Ramos (cell line): ENCODE data around the gene MSX2.

Experiments used
- in situ Hi-C: fragments of 300-500 bp; cut with MboI; formaldehyde crosslinking; loops from one replicate; pipeline ENCODE4 v1.14.3; 2022; ENCODE audit warnings: low sequenced_read_pairs; ENCODE audit not compliant: unreplicated experiment

Gene MSX2

GRCh38 chr5:174717826-174718455, 6.4 kb upstream of the MSX2 start:
- in situ Hi-C loops = no loop called here

DNA sequence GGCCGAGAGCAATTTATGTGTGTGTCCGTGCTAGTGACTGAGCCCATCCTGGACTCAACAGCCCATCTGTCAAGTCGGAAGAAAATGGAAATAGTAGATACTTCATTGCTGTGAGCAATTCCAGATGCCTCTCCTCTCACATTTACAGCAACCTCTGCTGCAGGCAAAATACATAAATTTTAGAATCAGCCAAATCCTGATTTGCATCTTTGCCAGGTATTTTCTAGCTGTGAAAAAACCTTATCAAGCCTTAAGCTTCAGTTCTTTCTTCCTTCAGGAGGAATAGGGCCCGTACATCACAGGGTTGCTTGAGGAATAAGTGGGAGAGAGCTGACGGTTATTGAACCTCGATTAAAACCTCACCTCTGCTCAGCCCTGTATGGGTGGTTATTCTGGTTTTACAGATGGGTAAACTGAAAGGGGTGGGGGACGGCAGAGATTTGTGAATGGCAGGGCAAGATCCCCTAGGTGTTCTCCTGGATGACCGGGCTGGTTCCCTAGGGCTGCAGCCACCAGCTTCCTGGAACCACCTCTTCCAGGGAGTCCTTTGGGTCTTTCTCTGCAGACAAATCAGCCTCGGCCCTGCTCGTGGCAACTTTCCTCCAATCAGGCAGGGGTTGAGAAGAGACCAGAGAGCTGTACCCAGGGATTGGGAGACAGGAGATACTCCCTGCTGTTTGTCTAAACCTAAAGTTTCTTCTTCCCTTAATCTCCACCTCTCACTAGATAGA, 5.3 kb upstream of the MSX2 start:
- in situ Hi-C loops = no loop called here

GRCh38 chr5:174719793-174720611, 4.4 kb upstream of the MSX2 start:
- in situ Hi-C loops = no loop called here

DNA sequence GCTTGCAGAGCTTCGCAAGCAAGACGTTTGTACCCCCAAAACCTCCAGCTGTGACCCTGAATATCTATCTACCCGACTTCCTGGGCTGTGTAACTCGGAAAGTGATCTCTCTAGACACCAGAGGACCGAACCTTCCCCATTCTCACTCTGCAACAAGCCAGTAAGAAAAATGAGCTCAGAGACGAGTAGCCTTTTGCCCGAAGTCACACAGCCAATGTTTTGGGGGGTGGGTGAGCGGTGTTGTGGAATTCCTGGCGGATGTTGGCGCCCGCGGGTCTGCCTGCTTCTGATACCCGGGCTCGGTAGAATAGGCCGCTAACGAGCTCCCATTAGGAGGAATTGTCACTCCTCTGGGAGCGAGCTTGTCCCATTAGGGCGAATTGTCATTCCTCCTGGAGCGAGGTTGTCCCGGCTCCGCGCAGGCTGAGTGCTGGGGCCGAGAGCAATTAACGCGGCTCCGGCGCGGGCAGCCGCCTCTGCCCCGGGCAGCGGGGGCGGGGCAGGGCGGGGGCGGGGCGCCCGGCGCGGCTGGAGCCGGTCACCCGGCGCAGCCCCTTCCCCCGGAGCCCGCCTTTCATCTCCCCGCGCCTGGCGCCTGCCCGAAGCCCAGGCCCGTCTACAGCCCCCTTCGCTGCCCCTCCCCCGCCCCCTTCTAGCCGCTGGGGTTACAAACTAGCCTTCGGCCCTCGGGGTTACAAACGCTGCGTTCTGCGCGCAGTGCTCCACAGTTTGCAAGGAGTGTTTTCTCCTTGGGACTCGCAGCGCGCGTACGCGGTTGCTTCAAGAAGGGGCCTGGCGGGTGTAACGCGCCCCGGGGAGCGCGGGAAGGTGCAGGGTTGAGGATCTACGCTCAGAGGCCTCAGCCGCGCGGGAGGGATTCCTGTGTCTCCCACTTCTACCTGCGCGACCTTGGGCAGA, 3.5 kb upstream of the MSX2 start:
- in situ Hi-C loops = no loop called here

DNA sequence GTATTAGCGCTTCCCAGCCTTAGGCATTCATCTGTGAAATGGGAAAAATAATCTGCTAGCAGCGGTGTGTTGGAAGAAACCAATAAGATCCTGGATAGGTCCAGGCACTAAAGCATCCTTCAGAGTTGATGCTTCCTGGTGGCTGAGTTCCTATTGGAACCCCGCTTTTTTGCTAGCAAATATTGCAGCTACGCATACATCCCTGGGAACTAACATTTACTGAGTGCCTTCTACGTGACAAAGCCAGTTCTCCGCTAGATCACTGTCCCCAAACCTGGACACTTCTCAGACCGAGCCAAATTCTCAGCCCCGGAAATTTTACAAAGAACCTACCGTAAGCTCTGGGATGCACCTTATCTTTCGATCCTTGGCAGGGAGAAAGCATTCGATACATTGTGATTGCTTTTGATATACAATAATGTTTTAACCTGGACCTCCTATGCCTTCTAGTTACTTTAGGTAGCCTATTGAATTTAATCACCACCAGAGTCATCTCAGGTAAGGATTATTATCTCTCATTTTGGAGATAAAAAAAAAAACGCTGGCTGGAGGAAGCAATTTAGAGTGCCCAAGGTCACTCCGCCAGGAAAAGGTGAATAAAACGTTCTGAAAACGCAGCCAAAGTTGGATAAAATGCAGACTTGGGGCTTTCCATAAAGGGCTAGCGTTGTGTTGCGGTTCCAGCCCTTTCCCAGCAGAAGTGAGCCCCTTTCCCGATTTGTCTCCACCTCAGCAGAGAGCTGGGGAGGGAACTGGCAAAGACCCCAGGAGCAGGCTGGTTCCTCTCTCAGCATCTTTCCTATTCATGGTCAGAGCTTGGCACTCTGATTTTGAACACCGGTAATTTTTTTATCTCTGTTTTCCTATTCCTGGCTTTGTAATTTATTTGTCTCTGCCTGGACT, 2.6 kb upstream of the MSX2 start:
- in situ Hi-C loops = no loop called here

- in situ Hi-C loops = no loop called here
These were observed 1.9 kb upstream of the MSX2 start for GRCh38 chr5:174722500-174722899.

DNA sequence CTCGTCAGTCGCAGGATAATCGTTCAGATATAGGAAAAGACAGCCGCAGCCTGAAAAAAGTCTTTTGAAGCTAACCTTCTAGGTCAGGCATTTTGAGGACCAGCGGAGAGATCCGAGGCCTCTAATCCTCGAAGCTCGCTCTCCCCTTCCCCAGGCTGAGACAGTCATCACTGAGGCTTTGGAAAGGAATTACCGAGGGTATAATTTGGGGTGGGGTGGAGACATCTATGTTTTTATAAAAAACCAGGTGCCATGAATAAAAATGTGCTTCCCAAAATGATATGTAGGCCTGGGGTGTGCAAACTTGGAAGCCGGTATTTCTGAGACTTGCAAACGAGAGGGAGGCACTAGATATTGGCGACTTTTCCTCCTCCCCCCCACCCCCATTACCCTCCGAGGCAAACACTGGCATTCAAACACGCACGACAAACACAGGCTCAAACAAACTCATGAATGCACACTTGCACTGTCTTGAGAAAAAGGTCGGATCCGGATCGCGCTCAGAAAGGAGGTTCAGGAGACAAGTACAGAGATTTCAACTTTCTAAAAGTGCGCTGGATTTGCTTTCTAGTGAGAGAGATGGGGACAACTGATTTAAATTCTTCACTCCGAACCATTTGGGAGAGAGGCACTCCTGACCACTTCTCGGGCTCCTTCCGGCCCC, 935 bp upstream of the MSX2 start:
- in situ Hi-C loops = no loop called here

DNA sequence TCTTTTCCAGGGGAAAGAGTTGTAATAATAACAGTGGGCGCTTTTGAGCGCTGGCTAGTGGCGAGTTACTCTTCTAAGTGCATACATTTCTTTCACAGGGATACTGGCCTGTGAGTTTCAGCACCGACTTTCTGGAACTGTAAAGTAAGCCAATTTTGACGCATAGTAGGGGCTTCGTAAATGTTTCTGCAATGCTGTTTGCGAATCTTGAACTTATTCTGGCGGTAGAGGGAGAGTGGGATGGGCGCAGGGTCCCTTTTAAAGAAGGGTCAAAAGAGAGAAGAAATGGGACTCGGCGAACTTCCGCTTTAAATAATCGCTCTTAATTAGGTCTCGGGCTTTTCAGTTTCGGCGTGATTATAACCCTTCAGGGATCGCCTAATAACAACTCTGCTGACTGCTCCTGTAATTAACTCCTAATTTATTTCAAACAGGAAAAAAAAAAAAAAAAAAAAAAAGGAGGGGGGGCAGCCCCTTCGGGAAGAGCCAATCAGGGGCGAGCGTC, 351 bp upstream of the MSX2 start:
- in situ Hi-C loops = no loop called here

- in situ Hi-C loops = no loop called here
These were observed 1.0 kb downstream of the MSX2 start for GRCh38 chr5:174725261-174725990.

GRCh38 chr5:174725991-174726601, 1.7 kb downstream of the MSX2 start:
- in situ Hi-C loops = no loop called here

DNA sequence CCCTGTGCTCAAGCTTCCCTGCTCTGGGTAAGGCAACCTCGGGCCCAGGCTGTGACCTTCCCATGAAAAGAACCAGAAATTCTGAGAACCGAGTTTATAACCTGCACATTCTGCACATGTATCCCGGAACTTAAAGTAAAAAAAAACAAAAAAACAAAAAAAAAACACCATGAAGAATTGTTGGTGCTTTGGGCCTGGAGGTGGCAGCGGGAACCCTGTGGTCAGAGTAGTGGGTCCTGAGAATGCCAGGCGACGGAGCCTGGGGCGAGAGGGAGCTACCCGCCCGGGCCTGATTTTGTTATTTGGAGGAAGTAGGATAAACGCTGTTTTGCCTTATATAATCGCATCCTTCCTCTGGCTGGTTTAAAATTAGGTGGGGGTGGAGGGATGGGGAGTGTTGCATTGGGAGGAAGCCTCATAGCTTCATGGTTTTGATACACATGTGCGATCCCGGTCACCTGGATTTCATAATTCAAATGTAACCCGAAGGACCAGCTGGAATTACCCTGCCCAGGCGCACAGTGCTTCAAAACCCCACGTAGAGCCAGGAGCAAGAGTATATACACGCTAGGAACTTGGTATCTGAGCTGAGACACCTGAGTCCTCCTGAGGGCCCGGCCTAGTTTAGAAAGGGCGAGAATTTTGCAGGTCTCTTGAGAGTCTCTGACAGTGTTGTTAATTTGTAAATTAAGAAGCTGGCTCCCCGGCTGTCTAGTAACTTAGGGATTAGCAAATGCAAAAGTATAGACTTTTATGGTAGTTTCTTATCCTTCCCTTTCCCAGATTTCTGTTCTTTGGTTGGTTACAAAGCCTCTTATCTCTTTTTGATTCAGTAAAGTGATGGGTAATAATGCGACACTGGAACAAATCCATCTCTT, 2.8 kb downstream of the MSX2 start:
- in situ Hi-C loops = no loop called here

- in situ Hi-C loops = no loop called here
These were observed 3.7 kb downstream of the MSX2 start for GRCh38 chr5:174727794-174728680.

DNA sequence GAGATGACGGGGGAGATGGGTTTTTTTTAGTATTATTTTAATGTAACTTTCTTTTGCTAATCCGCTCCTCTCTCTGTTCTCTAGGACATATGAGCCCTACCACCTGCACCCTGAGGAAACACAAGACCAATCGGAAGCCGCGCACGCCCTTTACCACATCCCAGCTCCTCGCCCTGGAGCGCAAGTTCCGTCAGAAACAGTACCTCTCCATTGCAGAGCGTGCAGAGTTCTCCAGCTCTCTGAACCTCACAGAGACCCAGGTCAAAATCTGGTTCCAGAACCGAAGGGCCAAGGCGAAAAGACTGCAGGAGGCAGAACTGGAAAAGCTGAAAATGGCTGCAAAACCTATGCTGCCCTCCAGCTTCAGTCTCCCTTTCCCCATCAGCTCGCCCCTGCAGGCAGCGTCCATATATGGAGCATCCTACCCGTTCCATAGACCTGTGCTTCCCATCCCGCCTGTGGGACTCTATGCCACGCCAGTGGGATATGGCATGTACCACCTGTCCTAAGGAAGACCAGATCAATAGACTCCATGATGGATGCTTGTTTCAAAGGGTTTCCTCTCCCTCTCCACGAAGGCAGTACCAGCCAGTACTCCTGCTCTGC, 4.8 kb downstream of the MSX2 start:
- in situ Hi-C loops = no loop called here

- in situ Hi-C loops = no loop called here
These were observed 7.0 kb downstream of the MSX2 start for GRCh38 chr5:174731214-174732035.
